Suppressor macrophage treated with lipopolysaccharide for 4 hours (primary cell): ENCODE data around the gene FUT8.

ENCODE experiments used
- DNase-seq: peaks from one replicate; pipeline ENCODE4 v3.0.0-alpha.2; 2020

The FUT8 gene

DNA sequence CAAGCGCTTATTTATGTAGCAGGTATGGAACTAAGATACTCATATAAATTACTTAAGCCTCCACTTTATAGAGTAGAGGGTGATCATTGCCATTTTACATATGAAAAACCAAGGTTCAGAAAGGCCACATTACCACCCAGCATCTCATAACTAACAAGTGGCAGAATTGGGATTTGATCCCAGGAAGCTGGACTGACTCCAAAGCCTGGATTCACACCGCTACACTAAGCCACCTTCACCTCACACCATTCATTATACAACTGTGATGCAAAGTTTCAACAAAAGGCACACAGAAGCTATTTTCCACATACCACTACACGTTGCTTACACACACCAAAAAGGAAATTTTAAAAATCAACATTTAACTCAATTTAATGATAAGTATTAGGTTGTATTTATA is 370.6 kb downstream of the FUT8 start:
- no peak for DNase-seq

DNA sequence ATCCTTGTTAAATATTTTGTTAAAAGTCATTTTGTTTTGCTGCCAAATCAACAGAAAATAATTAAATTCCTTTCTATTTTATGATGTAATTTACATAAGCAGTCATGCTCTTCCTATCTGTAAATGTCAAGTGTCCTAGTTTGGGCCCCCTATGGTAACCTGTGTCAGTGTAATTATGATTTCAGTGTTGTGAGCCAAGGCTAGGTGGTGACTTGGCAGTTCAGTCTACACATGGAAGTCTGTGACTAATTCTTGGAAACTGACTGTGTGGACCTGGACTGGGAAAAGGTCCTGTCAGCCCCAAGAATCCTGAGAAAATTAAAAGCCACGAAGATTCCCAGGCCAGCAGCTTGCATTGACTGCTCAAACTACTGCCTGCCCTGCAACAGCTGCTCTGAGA is 371.0 kb downstream of the FUT8 start:
- no peak for DNase-seq

DNA sequence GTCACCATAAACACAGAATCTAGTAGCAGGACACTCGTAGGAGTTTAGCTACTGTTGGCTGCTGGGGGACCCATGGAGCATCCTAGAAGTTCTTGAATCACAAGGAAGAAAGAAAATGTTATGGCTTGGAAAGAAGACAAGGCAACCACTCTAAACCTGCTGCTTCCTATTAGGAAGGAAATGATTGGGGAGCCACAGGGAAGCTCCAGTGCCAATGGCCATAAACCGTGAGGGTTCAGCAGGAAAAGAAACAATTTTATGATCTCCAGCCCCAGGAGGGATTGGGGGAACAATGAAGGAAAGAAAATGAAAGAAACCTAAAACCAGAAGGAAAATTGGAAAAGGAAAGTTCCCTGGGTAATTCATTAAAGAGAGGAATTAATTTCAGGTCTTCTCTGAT is 372.0 kb downstream of the FUT8 start:
- DNase-seq = no peak

DNA sequence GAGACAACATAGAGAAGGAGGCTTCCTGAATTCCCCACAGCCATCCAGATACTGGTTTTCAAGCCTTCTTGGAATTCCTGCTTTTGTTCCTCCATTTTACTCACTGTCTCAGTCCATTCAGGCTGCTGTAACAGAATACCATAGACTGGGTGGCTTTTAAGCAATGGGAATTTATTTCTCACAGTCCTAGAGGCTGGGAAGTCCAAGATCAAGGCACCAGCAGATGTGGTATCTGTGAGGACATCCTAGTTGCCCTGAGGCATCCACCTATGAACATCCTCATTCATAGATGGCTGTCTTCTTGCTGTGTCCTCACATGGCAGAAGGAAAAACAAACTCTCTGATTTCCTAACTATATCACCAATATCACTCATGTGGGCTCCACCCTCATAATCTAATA is 374.9 kb downstream of the FUT8 start:
- DNase-seq = no peak

DNA sequence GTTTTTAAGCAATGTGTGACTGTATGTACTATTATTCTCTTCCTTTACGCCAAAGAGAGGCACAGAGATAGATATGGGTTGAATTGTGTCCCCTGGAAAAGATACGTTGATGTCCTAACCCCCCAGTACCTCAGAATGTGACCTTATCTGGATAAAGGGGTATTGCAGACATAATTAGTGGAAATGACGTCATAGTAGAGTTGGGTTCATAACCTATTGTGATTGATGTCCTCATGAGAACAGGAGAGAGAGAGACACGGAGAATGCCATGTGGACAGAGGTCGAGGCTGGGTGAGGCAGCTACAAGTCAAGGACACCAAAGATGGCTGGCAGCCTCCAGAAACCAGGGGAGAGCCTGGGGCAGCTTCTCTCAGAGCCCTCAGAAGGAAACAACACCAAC is 376.3 kb downstream of the FUT8 start:
- no peak for DNase-seq

DNA sequence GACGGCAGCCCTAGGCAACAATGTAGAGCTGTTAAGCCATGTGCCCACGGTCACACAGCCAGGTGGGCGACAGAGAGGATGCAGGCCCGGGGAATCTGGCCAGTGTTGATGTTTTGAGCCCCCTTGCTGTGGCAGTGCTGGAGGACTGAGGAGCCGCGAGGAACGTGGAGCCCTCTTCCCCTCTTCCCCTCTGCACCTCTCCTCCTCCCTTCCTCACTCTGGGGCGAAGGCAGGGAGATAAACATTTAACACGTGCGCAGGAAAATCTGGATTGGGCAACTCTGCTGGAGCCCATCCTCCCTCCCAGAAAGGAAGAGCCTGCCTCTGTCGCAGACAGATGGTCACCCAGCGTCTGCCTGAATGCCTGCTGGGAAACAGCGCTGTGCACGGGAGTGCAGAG is 376.8 kb downstream of the FUT8 start:
- no peak for DNase-seq

DNA sequence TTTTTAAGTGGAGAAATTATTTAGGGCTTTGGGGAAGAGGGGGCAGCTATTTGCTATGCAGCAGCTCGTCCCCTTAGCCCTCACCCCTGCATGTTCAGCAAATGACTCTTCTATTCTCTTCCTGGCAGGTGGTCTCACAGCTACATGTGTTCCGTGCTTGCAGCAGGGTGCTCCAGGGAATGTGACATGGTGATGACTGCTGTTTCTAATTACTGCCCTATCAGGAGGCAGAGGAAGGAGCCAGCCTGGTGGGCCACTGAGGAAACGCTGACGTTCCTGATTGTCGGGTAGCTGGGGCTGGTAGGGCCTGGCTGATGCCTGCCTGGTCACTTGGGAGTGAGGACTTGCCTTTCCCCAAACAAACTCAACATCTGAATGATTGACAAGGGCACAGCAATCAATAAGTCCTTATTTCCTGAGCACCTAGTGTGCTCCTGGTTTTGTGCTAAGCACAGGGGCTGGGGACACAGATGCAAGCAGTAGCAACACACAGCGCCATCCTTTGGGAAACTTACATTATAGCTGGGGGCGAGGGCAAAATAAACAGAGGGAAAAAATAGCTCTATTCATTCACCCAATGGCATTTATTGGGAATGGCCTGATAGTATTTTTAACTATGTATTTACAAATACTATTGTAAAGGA is 377.8 kb downstream of the FUT8 start:
- no peak for DNase-seq

DNA sequence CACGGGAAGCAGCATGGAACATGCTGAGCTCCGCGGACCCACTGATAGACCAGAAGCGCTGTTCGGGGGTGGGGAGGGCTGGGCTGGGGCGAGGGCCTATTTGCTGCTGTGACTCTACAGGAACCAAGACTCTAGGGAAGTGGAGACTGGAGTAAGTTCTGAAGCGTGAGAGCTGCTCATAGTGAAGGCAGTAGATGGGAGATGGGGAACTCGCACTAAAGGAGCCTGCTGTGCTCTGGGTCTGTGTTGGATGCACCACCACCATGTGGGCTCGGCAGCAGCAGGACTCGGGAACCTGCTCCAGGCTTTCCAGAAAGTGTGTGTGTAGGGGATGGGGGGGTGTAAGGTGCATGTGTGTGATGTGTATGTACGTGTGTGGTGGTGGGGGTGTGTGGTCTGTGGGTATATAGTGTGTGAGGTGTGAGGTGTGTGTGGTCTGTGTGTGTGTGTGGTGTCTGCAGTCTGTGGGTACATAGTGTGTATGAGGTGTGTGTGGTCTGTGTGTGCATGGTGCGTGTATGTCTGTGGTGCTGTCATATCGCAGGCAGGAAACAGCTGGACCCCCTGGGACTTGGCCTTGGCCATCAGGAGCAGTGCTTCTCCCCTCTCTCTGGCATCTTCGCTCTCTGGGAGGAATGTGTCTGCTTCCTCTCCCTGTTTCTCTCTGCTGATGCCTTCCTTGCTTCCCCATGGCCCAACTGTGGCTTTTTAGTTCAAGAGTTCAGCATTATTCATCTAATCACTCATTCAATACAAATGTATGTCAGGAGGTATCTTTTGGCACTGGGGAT is 378.9 kb downstream of the FUT8 start:
- DNase-seq = no peak

DNA sequence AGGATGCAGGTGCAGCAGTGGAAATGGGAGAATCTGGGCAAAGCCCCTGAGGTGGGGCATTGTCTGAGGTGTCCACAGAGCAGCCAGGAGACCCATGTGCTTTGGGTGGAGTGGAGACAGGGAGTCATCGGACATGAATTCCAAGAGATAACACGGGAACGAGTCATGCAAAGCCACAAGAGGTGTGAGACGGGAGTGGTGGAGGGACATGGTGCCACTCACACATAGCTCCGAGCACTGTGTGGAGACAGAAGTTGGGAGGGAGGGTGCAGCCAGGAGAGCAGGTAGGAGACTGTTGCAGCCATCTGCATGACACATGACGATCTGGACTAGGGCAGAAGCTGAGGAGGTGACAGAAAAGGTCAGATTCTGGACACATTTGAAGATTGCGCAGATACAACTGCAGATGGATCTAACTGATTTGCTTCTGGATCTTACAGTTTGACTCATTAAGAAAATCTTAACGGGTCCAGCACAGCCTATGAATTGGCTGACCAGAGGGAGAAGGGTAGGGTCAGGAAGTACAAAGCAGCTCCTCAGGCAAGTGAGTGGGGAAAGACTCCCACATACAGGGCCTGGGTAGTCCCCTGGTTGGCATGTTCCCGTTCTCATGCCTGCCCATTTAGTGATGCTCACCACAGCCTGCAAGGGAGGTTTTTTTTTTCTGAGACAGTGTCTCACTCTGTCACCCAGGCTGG is 379.8 kb downstream of the FUT8 start:
- DNase-seq = no peak
